Spleen (tissue), 11 donors: ENCODE measurements around the gene NCOA7. TPM values are rescaled to one million over a fixed set of nuclear protein-coding genes. Genes with fewer than 3 reads are reported as not detected.
A peak's percentile ranks its signal among the peaks of the same experiment; 100 is the strongest.

Experiments
- DNase-seq: peaks from one replicate; pipeline ENCODE4 v3.0.0-alpha.2; 2020
- H3K27ac ChIP-seq, 8 donors: fragments of 200-600 bp; sonication (generic) in 7 of 8; 1 replicate in 4 of 8; 2 replicates in 4 of 8; pipeline versions ENCODE4 v1.5.0 to v1.8.0; 2016 to 2021; ENCODE audit warnings: inconsistent platforms in 4 of 8, mild to moderate bottlenecking in 4 of 8, moderate library complexity in 1 of 8
- H3K27me3 ChIP-seq, 7 donors: fragments of 200-600 bp; sonication (generic) in 6 of 7; replicated peaks in 1 of 7; 1 replicate in 4 of 7; 2 replicates in 3 of 7; pipeline versions ENCODE4 v1.5.0 to v1.8.0; 2016 to 2021; ENCODE audit warnings: inconsistent platforms in 3 of 7, mild to moderate bottlenecking in 1 of 7
- H3K36me3 ChIP-seq, 6 donors: fragments of 200-600 bp; sonication (generic) in 5 of 6; 1 replicate in 4 of 6; 2 replicates in 2 of 6; pipeline versions ENCODE4 v1.5.0 to v1.8.0; 2016 to 2021; ENCODE audit warnings: inconsistent platforms in 2 of 6
- H3K4me1 ChIP-seq, 6 donors: fragments of 200-600 bp; sonication (generic) in 5 of 6; 1 replicate in 3 of 6; 2 replicates in 3 of 6; pipeline versions ENCODE4 v1.5.0 to v1.8.0; 2016 to 2021; ENCODE audit warnings: inconsistent platforms in 3 of 6
- H3K4me3 ChIP-seq, 8 donors: fragments of 200-600 bp; sonication (generic) in 7 of 8; 1 replicate in 4 of 8; 2 replicates in 4 of 8; pipeline versions ENCODE4 v1.5.0 to v1.8.0; 2016 to 2021; ENCODE audit warnings: inconsistent platforms in 4 of 8, mild to moderate bottlenecking in 4 of 8, moderate library complexity in 2 of 8
- H3K9me3 ChIP-seq, 8 donors: fragments of 200-600 bp; sonication (generic) in 7 of 8; 1 replicate in 4 of 8; 2 replicates in 4 of 8; pipeline versions ENCODE4 v1.5.0 to v1.8.0; 2016 to 2021; ENCODE audit warnings: inconsistent platforms in 4 of 8
- POLR2A ChIP-seq, 3 donors: fragments of 450-650 bp; IDR thresholded peaks; one replicate each; pipeline ENCODE4 v1.5.1; 2017; ENCODE audit warnings: antibody characterized with exemption in 3 of 3, mild to moderate bottlenecking in 1 of 3
- POLR2AphosphoS5 ChIP-seq, 3 donors: sonication (generic); formaldehyde crosslinking; IDR thresholded peaks; one replicate each; pipeline ENCODE4 v1.5.1; 2017; ENCODE audit warnings: antibody characterized with exemption in 3 of 3
- WGBS, 5 donors: extraction: QIAGEN DNeasy Blood & Tissue Kit in 3 of 5; methylation state at CpG; one replicate each; pipeline versions ENCODE4 v1.1.5 to v1.1.7; 2013 to 2018; 5-methylcytosine and 5-hydroxymethylcytosine counted together
- intact Hi-C: fragments of 100-400 bp; cut with DNase I; formaldehyde crosslinking; loops from one replicate; pipeline ENCODE4 v1.15.0; 2023; ENCODE audit warnings: low total_unique reads
- polyA plus RNA-seq, 3 donors: library from polyadenylated mRNA; stranded (reverse); fragments of 200-250 nt; gene quantifications; one replicate each; pipeline ENCODE4 v1.2.1, GENCODE V29; 2013
- total RNA-seq, 7 donors: library from RNA; depleted of rRNA in 3 of 7; stranded (reverse); fragments of >200 nt in 3 of 7; fragmentation: NEBNext Ultra II Directional in 4 of 7; extraction: Animal tissue kit (Norgen Biotek cat#: 25700) in 4 of 7; gene quantifications; one replicate each; pipeline versions ENCODE4 v1.1.0 to v1.2.1, GENCODE V29; 2016 to 2021
- TF ChIP-seq, protein P1 (sequence below), 11 experiments: fragments of 200-600 bp in 7 of 11; fragments of 450-650 bp in 4 of 11; sonication (generic) in 4 of 11; IDR thresholded peaks in 8 of 11; conservative IDR thresholded peaks in 3 of 11; 1 replicate in 7 of 11; 2 replicates in 4 of 11; pipeline versions ENCODE4 v1.4.0 to v1.8.0; 2016 to 2021; ENCODE audit warnings: antibody characterized with exemption in 11 of 11, inconsistent platforms in 4 of 11, mild to moderate bottlenecking in 1 of 11
- donor health status: healthy with polysubstance abuse.
- donor health status: DM: no; HTN: no; CAD: no; lungs with moderate emphysema.
- donor health status: DM: no; HTN: no; CAD: no.
- donor health status: Bipolar disorder and iron deficiency.
- donor health status: healthy.
- donor health status: DM: no; HTN: no; CAD: no.
- donor health status: DM: yes; HTN: yes; CAD: no.

NCOA7 gene
- total and polyA plus RNA-seq, 10 donors = 11.8 to 84.3 (median 43.1) TPM

DNA sequence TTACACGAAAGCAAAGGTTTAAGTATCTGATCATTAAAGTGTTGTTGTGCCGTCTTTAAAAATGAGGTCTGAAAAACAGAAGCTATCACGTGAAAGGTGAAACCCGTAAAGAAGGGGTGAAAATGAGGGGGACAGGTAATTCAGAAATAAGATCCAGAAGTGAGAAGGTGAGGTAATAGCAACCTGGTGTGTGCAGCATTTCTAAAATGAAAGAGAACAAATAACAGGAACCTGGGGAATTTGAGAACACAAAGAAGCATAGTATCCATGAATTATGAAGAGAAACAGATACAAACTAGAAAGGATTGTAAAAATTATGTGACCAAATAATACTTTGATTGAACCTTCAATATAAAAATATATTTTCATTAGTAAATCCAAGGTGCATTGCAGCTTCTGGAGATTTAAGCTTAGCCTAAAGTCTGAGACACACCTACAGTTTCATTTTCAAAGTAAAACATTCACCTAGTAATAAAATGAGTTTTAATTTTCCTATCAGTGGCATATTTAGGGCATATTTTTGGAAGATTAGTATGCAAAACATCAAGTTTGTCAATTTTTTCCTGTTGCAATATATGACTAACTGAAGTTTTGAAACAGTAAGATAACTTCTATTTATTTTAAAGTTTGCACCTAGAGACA, 39.9 kb upstream of the NCOA7 start:
- DNase-seq = no peak
- Histone ChIP-seq H3K36me3 (no peaks in the 10 kb centered on the region), H3K9me3 (no peaks in the 10 kb centered on the region), H3K4me3 (peak overlapping the region in 5 of 8 donors; percentile 68 to 89 (median 82)), H3K27me3 (peaks cover 0 to 89% (median 50%) of the 10 kb centered on the region in 7 donors), H3K27ac (peak overlapping the region in 1 of 8 donors; percentile 79), H3K4me1 (peaks cover 6 to 61% (median 43%) of the 10 kb centered on the region in 6 donors)
- intact Hi-C loops = no loop called here
- WGBS, 5 donors = 23 to 31% (median 26%) methylated on average over 4 of the region's 4 CpGs
- TF ChIP-seq, protein P1, sequence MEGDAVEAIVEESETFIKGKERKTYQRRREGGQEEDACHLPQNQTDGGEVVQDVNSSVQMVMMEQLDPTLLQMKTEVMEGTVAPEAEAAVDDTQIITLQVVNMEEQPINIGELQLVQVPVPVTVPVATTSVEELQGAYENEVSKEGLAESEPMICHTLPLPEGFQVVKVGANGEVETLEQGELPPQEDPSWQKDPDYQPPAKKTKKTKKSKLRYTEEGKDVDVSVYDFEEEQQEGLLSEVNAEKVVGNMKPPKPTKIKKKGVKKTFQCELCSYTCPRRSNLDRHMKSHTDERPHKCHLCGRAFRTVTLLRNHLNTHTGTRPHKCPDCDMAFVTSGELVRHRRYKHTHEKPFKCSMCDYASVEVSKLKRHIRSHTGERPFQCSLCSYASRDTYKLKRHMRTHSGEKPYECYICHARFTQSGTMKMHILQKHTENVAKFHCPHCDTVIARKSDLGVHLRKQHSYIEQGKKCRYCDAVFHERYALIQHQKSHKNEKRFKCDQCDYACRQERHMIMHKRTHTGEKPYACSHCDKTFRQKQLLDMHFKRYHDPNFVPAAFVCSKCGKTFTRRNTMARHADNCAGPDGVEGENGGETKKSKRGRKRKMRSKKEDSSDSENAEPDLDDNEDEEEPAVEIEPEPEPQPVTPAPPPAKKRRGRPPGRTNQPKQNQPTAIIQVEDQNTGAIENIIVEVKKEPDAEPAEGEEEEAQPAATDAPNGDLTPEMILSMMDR (IDR thresholded peaks at IDR 0.05 in 8 of 11, conservative IDR thresholded peaks at IDR 0.05 in 3 of 11) = no peak
- TF ChIP-seq POLR2AphosphoS5 (IDR thresholded peaks at IDR 0.05) (no peak), POLR2A (IDR thresholded peaks at IDR 0.05) (no peak)

- intact Hi-C loops = no loop called here
- no peak for DNase-seq
- no peak overlapping the region for H3K27ac ChIP-seq
- 48 to 70% (median 63%) methylated on average over 6 of the region's 6 CpGs for WGBS, 5 donors
- no peaks in the 10 kb centered on the region for H3K36me3 ChIP-seq
- TF ChIP-seq POLR2A (IDR thresholded peaks at IDR 0.05) (no peak), POLR2AphosphoS5 (IDR thresholded peaks at IDR 0.05) (no peak)
- TF ChIP-seq, protein P1 (IDR thresholded peaks at IDR 0.05 in 8 of 11, conservative IDR thresholded peaks at IDR 0.05 in 3 of 11) = no peak
- H3K4me3 ChIP-seq = peak overlapping the region in 1 of 8 donors; percentile 82
- no peaks in the 10 kb centered on the region for H3K9me3 ChIP-seq
- H3K4me1 ChIP-seq = peaks cover 6 to 55% (median 41%) of the 10 kb centered on the region in 6 donors
- peaks cover 0 to 86% (median 50%) of the 10 kb centered on the region in 7 donors for H3K27me3 ChIP-seq
Observed at GRCh38 chr6:125751334-125751916, 39.3 kb upstream of the NCOA7 start.

GRCh38 chr6:125752773-125753172, 38.0 kb upstream of the NCOA7 start:
- H3K36me3 ChIP-seq = no peaks in the 10 kb centered on the region
- no peak overlapping the region for H3K27ac ChIP-seq
- peaks cover 0 to 73% (median 42%) of the 10 kb centered on the region in 7 donors for H3K27me3 ChIP-seq
- intact Hi-C loops = loop anchor here (2.0 kb wide), 1 partner anchor 446 kb away; no protein-coding TSS in a partner anchor
- no peaks in the 10 kb centered on the region for H3K9me3 ChIP-seq
- DNase-seq = no peak
- no peak for TF ChIP-seq POLR2AphosphoS5 (IDR thresholded peaks at IDR 0.05)
- TF ChIP-seq, protein P1 (IDR thresholded peaks at IDR 0.05 in 8 of 11, conservative IDR thresholded peaks at IDR 0.05 in 3 of 11) = no peak
- no peak for TF ChIP-seq POLR2A (IDR thresholded peaks at IDR 0.05)
- peaks cover 6 to 42% (median 28%) of the 10 kb centered on the region in 6 donors for H3K4me1 ChIP-seq
- peak overlapping the region in 1 of 8 donors; percentile 3 for H3K4me3 ChIP-seq
- WGBS, 5 donors = 82 to 89% (median 86%) methylated on average over 2 of the region's 2 CpGs
